GM19035 (cell line): Measurements from ENCODE around the gene LIMD2.
A peak's percentile ranks its signal among the peaks of the same experiment; 100 is the strongest.
"Not testable (repeated sequence)": the region's sequence is repeated elsewhere in the genome, so short reads cannot be mapped to it uniquely, and the experiment has no call there.

ENCODE experiments used
- ATAC-seq: cut with Tn5 transposase; IDR thresholded peaks from one replicate; pipeline ENCODE4 v1.9.1; 2021; ENCODE audit not compliant: unreplicated experiment

The LIMD2 gene

DNA sequence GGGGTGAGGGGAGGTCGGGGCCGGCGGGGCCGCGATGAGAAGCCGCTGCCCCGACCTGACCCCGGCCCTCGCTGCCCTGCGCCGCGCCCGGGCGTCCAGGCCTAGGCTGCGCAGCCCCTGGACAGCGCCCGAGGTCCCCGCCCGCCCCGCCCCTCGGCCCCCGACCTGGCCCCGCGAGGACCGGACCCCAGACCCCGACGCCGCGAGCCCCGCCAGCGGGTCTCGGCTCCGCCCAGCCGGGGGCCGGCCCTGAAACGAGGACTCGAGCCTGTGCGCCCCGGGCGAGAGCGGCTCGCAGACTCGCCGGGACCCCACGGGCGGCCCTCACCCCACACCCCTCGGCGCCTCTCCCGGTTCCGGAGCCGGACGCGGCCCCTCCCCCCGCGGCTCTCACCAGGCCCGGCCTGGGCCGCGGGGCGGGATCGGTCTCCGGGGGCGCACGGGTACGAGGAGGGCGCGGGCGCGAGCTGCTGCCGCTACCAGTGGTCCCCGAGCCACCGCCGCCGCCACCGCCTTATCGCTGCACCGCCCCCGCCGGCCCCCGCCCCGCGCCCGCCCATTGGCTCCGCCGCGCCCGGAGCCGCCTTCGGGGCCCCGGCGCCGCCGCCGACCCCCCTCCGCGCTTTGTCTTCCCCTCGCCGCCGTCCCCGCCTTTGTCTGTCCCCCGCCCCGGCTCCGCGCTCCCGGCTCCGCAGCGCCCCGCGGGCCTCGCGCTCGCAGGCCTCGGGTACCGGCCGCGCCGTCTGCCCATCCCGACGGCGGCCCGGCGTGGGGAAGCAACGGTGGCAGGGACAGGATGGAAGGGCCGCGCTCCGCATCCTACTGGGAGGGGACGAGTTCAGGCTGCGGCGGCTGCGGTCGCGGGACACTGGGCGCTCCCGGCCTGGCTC lies at the start of gene LIMD2:
Gene LIMD2, minus strand, starts transcription at position 488 of the 890 bp plus-strand sequence. CDS start 827 bp downstream, outside the sequence.
- ATAC-seq = peak; percentile 18

DNA sequence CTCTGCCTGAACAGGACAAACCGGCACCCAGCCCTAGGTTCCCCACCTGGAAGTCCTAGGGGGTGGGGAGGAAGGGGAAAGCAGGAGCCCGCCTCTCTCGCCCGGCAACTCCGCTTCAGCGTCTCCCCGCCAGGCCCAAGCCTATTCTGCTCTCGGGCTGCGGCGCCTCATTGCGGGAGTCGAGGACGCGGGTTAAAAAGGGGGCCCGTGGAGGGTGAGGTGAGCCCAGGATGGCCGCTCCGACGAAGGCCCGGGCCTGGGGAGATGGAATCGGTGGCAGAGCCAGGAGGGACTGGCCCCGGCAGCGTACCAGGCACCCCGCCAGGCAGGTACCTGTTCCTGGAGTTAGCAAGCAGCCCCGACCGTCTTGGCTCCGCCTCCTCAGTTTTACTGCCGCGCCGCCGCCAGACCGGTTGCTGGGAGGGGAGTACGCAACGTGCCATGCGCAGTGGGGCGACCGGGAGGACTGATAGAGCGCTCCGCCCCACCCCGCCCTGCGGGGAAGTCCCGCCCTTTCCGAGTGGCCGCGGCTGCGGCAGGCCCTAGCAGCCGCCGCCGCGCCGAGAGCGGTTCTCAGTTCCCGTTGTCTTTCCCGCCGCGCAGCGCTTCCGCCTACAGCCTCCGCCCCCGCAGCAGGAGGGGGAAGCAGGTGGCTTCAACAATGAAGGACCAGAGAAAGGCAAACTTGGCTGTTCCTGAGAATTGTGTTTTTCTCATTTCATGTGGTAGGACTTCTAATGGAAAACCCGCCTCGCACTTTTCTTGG lies 41.7 kb upstream of the LIMD2 start, which contains the start of gene STRADA:
Gene STRADA, minus strand, starts transcription at position 392 of the 766 bp plus-strand sequence. CDS start 13,430 bp downstream, outside the sequence.
- peak; percentile 86 for ATAC-seq

DNA sequence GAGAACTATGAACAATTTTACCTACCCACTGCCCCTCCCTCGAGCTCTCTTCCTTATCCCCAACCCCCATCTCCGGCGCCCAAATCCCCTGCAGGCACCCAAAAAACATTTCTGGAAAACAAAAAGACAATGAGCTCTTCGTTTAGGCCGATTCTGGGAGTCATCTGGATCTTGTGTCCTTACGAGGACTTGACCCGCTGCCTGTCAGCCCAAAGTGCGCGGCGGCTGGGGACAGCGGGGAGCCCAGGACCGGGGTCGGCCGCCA lies 41.1 kb upstream of the LIMD2 start:
- ATAC-seq = peak; percentile 20

DNA sequence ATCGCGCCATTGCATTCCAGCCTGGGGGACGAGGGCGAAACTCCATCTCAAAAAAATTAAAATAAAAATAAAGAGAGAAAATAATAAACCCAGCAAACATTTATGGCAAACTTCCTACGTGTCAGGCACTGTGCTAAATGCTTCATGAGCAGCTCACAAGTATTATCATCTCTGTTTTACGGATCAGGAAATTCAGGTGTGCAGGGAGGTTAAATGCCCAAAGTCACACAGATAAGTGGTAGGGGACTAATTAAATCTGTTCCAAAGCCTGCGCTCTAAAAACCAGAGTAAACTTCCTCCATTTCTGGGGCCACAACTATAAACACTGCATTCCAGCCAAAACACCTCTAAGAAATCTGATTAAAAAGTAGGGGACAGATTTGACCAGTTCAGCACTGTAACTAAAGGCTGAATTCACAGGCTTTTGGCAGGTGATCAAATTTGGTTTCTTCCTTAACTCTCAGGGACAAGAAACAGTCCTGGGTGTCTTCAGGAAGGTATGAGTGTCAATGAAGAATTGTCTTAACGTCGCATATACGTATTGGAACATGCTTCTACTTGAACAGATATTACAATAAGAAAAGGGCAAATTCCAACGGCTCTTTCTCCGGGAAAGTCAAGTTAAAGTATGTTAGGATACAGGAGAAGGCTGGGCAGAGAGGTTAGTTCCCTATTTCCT lies 40.7 kb upstream of the LIMD2 start:
- no peak for ATAC-seq

DNA sequence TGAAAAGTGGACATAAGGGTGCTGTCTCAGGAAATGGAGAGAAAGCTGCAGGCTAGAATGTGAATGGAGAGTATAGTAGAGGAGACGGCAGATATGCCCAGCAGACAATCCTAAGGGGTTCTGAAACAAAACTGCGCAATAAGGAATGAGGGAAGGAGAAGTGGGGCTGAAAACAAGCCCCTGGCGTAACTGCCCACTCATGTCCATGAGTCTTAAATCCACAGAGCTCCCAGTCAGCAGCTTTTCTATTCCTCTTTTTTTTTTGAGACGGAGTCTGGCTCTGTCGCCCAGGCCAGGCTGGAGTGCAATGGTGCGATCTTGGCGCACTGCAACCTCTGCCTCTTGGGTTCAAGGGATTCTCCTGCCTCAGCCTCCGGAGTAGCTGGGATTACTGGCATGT lies 35.8 kb upstream of the LIMD2 start:
- ATAC-seq = no peak

DNA sequence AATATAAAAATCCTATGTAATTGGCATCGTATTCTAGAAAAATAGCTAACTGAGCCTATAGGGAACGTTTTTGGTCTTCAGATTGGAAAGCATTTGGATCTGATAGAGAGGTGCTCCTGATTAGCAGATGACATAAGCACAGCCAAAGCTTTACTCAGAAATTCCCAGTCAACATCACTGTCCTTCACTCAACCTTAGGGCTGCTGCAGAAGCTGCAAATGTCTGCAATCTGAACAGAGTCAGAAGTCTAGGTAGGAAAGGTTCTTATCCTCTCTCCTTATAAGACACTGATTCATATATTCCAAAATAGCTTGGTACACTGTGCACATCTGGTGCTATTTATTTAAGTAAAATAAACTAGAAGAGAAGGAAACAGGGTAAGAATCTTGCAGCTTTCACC lies 22.5 kb upstream of the LIMD2 start:
- ATAC-seq = no peak

DNA sequence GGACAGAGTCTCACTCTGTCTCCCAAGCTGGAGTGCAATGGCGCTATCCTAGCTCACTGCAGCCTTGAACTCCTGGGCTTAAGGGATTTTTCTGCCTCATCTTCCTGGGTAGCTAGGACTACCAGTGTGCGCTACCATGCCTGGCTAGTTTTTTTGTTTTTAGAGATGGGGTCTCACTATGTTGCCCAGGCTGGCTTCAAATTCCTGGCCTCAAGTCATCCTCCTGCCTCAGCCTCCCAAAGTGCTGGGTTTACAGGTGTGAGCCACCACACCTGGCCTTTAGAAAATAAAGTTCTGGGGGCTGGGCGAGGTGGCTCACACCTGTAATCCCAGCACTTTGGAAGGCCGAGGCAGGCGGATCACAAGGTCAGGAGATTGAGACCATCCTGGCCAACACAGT lies 20.3 kb upstream of the LIMD2 start:
- ATAC-seq = not testable (repeated sequence)

DNA sequence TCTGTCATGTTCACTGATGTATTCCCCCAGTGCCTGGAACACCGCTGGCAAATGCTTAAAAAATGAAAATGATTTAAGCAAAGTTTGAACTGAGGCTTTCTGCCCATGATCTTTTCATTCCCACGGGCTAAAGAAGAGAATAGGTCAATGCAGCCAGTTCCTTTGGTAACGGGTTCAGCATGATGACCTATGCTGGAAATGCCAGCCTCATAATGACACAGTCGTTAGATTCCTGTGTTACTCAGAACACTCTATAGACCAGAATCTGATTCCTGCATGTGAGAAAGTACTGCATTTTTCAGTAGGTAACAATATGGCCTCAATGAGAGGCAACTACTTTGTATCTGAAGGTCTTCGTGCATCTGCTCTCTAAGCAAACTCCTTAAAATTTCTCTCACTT lies 19.1 kb upstream of the LIMD2 start:
- ATAC-seq = no peak

DNA sequence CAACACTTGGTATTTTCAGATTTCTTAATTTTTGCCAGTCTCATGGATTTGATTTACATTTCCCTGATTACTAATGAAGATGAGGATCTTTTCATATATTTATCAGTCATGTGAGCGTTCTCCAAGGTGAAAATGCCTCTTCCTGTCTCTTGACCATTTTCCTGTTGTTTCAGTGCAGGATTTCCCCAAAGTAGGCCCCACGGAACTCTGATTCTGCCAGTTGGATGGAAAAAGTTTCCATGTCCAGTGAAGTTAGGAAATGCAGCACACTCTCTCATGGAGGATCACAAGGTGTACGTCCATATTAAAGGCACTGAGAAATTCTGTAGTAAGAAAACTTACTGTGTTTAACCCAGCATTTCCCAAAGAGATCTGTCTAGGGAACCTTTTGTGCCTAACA lies 16.5 kb upstream of the LIMD2 start:
- ATAC-seq = no peak

DNA sequence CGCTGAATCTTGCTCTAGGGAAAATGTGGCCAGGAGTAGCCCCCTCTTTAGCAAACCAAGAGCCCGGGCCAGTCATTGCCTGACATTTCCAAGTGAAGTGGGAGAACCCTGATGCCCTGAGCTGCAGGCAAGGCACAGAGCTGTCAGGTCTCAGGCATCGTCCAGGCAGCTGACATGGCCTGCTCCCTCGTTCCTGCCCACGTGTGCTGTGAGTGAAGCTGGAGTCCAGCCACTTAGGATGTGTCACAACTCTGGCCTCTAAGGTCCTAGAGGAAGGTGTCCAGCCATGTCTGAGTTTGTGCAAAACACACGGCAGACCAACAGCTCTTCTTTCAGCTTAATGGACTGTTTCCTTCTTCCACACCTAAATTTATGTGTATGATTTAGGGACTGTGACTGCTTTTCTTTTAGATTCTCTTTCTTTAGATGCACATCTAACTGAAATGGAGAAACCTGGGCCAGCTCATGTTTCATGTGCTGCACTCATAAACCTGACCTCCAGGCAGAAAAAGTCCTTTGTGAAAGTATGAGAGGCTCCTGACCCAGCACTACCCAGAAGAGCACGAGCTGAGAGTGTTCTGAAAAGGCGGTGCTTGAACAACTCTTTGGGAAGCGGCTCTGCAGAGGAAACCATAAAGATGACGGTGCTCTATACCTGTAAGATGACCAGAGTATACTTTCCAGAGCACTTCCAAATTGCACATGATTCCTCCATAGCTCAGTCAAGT lies 14.8 kb upstream of the LIMD2 start:
- ATAC-seq = no peak

DNA sequence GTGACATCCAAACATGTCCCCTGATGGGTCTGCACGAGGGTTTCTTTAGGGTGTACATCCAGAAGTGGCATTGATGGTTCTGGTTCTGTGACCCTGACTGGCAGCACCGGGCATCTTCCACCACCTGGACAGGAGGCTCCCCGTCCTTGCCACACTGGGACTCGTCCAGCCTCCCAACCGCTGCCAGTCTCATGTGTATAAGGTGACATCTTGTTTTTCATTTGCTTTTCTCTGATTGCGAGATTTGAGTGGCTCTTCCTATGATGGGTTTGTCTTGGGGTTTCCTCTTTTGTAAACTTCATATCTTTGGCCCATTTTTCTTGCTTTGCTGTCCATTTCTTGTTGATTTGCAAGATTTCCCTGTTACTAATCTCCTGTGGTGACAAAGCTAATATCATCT lies 9.2 kb upstream of the LIMD2 start:
- ATAC-seq = no peak

DNA sequence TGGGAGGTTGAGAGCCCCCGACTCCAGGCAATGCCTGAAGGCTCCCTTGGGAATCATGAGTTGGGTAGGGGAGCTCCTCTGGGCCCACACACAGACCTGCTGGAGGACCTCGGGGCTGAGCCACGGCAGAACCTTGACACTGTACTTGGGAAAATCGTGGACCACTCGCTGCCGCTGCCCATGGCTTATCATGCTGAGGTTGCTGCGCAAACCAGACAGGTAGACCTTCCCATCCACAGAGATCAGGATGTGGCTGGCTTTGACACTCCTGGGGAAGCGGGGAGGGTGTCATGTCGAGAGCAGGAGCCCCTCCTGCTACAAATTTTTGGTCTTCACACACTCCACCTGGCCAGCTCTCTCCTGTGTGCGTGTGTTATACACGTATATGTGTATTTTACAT lies 7.2 kb upstream of the LIMD2 start:
- ATAC-seq = no peak

DNA sequence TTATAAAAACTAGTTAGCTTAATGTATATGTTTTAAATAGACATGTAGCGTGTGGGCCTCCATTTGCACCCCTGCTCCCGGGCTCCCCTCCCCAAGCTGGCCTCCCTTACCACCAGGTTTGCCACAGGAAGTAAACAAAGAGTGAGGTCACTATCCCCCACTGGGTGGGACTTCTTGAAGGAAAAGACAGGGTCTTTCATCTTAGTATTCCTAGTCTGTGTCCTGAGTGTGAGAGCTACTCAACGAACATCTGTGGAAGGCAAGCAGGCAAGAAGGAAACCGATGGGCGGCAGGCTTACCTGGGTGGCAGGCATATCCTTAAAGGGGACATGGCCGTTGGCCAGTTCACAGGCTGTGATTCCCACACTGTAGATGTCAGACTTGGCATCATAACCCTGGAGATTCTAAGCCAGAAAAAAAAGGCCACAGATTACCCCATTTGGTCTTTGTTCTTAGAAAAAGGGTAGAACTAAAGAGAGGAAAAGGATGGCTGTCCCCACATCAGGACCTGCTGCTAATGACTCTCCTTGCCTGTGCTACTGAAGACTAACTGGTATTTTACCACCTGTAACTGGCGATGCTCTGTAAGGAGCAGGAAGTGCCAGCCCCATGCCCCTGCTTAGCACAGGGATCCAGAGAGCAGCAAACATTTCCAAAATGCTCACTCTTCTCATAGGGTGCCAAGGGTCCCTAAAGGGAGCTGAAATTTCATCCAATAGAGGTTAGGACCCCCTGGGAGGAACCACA lies 6.6 kb upstream of the LIMD2 start:
- no peak for ATAC-seq

DNA sequence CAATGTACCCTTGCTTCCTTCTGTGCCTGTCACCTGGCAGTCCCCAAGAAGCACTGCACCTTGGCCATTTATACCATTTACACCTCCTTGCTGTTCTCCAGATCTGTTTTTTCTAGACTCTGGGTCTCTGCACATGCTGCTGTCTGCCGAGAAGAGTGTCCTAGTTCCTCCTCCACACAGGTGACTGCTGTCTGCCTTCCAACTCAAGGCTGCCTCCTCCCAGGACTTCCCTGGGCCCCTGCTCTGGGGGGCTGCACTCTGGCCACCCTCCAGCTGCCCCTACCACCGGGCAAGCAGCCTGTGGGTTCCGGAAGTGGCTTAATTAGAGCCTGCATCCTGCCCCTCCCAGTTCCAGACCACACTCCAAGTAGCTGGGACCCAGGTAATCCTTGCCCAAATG lies 5.7 kb upstream of the LIMD2 start:
- no peak for ATAC-seq

DNA sequence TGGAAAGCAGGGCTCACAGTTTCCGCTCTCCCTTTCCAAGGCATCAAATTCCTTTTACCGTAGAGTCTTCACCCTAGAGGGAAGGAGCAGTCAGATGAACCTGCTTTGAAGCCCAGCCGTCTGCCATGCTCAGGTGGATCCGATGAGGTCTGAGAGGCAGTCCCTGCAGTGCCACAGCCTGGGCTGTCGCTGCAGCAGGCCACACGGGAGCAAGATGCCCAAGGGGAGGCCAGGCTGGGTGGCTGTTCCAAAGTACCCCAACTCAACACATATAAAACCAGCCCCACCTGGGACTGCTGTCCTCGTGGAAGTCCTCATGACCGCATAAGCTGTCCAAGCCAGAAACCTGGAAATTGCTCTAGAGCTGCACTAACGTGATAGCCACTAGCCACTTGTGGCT lies 4.9 kb upstream of the LIMD2 start:
- ATAC-seq = no peak

DNA sequence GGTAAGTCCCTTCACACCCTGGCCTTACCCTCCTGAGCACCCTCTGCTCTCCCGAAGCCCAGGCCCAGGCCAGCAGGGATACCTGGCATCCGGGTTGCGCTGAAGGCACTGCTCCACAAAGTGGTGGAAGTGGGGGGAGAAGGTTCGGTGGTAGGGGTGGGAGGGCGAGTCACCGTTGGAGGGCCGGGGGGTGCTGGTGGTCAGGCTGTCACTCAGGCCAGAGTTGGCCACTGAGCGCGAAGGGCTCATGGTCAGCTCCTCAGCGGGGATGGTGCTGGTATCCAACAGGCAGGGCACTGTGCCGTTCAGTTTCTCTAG lies 4.3 kb upstream of the LIMD2 start:
- ATAC-seq = no peak

DNA sequence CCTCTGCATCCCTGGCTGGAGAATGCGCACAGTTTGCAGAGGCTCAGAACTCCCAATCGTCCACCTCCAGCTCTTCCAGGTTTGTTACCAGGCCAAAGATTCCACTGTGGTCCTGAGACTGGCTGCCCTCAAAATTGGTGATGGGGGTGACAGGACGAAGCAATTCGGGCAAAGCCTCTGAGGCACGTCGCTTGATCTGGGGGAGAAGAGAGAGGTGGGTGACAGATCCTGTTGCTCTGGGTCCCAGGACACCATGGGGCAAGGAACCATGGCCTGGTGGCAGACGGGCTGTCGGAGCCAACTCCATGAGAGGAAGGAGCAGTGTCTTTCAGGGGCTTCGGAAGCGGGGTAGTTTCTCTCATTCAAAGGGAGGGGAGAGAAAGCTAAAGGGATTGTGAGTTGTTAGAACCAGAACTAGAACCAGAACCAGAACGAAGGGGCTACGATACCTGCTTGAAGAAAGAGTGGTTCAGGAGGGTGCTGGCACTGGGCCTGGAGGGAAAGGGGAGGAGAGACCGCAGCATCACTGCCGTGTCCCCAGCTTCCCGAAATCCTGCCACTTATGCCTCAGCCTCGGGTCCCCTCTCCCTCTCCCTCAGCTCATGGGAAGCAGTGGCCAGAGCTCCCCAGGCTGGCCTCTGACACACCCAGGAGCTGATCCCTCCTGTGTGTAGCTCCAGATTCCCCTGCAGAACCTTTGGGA lies 3.8 kb upstream of the LIMD2 start:
- ATAC-seq = no peak

DNA sequence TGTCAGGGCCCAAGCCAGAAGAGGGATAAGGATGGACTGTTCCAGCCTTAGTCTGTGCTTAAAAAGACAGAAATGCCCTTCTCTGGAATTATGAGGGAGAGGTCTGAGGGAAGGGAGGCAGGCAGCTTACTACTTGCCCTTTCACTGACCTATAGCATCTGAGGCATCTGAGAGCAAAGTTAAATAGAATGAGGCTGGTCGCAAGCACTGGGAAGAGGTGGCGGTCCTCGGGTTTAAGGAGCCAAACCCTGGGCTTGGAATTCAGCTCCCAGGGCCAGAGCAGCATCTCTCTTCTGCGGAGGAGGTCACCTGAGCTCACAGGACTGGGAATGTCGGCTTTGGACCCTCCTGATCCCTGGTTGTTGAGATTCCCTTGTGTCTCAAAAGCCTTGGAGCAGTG lies 3.1 kb upstream of the LIMD2 start:
- no peak for ATAC-seq

DNA sequence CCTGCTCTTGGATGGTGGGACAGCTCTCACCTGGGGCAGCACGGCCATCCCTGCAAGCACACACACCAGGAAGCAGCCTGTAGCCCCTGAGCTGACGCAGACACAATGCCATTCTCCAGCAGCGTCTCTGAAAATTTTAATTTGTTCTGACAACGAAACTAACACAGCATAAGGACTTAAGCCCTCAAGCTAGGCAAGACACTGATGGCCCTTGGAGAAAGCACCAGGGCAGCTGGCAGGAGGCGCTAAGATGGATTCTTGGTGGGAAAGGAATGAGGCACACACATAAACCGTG lies 2.7 kb upstream of the LIMD2 start:
- no peak for ATAC-seq
